Trophoblast cell (in vitro differentiated cells and primary cell): ENCODE results near the gene NDEL1. TPM values are rescaled to one million over a fixed set of nuclear protein-coding genes. Genes with fewer than 3 reads are reported as not detected.
A peak's percentile ranks its signal among the peaks of the same experiment; 100 is the strongest.

Experiments used
- DNase-seq, 2 donors: peaks; one replicate each; pipeline ENCODE4 v3.0.0-alpha.2; 2016
- H2AFZ ChIP-seq: 2 replicates; pipeline ENCODE4 v1.6.1; 2013; ENCODE audit warnings: low read length, moderate library complexity, mild to moderate bottlenecking; ENCODE audit not compliant: insufficient read depth, poor library complexity
- H2AK5ac ChIP-seq: 2 replicates; pipeline ENCODE4 v1.6.1; 2013; ENCODE audit warnings: mild to moderate bottlenecking, low read length
- H2BK120ac ChIP-seq: 2 replicates; pipeline ENCODE4 v1.6.1; 2013; ENCODE audit warnings: low read length, mild to moderate bottlenecking, moderate library complexity; ENCODE audit not compliant: insufficient read depth, poor library complexity
- H2BK12ac ChIP-seq: 2 replicates; pipeline ENCODE4 v1.6.1; 2013; ENCODE audit warnings: mild to moderate bottlenecking, low read length, moderate library complexity
- H2BK5ac ChIP-seq: 2 replicates; pipeline ENCODE4 v1.6.1; 2013; ENCODE audit warnings: low read length, low read depth, moderate library complexity, mild to moderate bottlenecking; ENCODE audit not compliant: poor library complexity
- H3K14ac ChIP-seq: 2 replicates; pipeline ENCODE4 v1.6.1; 2013; ENCODE audit warnings: mild to moderate bottlenecking, low read length
- H3K18ac ChIP-seq: 2 replicates; pipeline ENCODE4 v1.6.1; 2013; ENCODE audit warnings: mild to moderate bottlenecking, low read length
- H3K23ac ChIP-seq: 2 replicates; pipeline ENCODE4 v1.6.1; 2013; ENCODE audit warnings: low read length
- H3K27ac ChIP-seq: 2 replicates; pipeline ENCODE4 v1.5.1; 2013; ENCODE audit warnings: low read depth, mild to moderate bottlenecking, inconsistent platforms, low read length, moderate library complexity
- H3K27me3 ChIP-seq: 2 replicates; pipeline ENCODE4 v1.6.1; 2013; ENCODE audit warnings: inconsistent platforms, mild to moderate bottlenecking, low read length, moderate library complexity; ENCODE audit not compliant: insufficient read depth
- H3K36me3 ChIP-seq, 2 experiments: 1 replicate in 1 of 2; 2 replicates in 1 of 2; pipeline ENCODE4 v1.6.1; 2013; ENCODE audit warnings: low read length in 2 of 2, mild to moderate bottlenecking in 2 of 2, moderate library complexity in 1 of 2; ENCODE audit not compliant: insufficient read depth in 2 of 2, control insufficient read depth in 1 of 2
- H3K4ac ChIP-seq: 2 replicates; pipeline ENCODE4 v1.6.1; 2013; ENCODE audit warnings: low read depth, mild to moderate bottlenecking, low read length, moderate library complexity
- H3K4me1 ChIP-seq, 2 experiments: 1 replicate in 1 of 2; 2 replicates in 1 of 2; pipeline ENCODE4 v1.6.1; 2013; ENCODE audit warnings: low read length in 2 of 2, mild to moderate bottlenecking in 2 of 2, moderate library complexity in 1 of 2; ENCODE audit not compliant: insufficient read depth in 2 of 2, control insufficient read depth in 1 of 2
- H3K4me2 ChIP-seq: 2 replicates; pipeline ENCODE4 v1.6.1; 2013; ENCODE audit warnings: inconsistent platforms, mild to moderate bottlenecking, low read length, moderate library complexity
- H3K4me3 ChIP-seq: 2 replicates; pipeline ENCODE4 v1.5.1; 2013; ENCODE audit warnings: mild to moderate bottlenecking, low read depth, low read length, inconsistent platforms
- H3K79me1 ChIP-seq: one replicate; pipeline ENCODE4 v1.6.1; 2013; ENCODE audit warnings: low read length
- H3K79me2 ChIP-seq: 2 replicates; pipeline ENCODE4 v1.6.1; 2013; ENCODE audit warnings: low read length, mild to moderate bottlenecking; ENCODE audit not compliant: control insufficient read depth, insufficient read depth, poor library complexity
- H3K9ac ChIP-seq: 2 replicates; pipeline ENCODE4 v1.6.1; 2013; ENCODE audit warnings: mild to moderate bottlenecking, low read length
- H3K9me3 ChIP-seq: 2 replicates; pipeline ENCODE4 v1.6.1; 2013; ENCODE audit warnings: low read depth, mild to moderate bottlenecking, control low read depth, inconsistent platforms, low read length; ENCODE audit not compliant: insufficient read depth
- H4K12ac ChIP-seq: 2 replicates; pipeline ENCODE4 v1.6.1; 2013; ENCODE audit warnings: low read depth, mild to moderate bottlenecking, low read length, moderate library complexity
- H4K8ac ChIP-seq: 2 replicates; pipeline ENCODE4 v1.6.1; 2013; ENCODE audit warnings: low read depth, mild to moderate bottlenecking, low read length, moderate library complexity
- H4K91ac ChIP-seq: one replicate; pipeline ENCODE4 v1.6.1; 2013; ENCODE audit warnings: low read depth, mild to moderate bottlenecking, low read length, moderate library complexity
- WGBS: extraction: QIAGEN DNeasy Blood & Tissue Kit; methylation state at CpG from one replicate; pipeline ENCODE4 v1.1.7; 2013; ENCODE audit warnings: missing lambda C conversion rate; ENCODE audit not compliant: insufficient read length, insufficient coverage; ENCODE audit errors: extremely low coverage; 5-methylcytosine and 5-hydroxymethylcytosine counted together
- polyA plus RNA-seq: library from polyadenylated mRNA; stranded (reverse); fragments of 200-250 nt; gene quantifications from 2 replicates; pipeline ENCODE4 v1.2.3, GENCODE V29; 2013

The NDEL1 gene, protein sequence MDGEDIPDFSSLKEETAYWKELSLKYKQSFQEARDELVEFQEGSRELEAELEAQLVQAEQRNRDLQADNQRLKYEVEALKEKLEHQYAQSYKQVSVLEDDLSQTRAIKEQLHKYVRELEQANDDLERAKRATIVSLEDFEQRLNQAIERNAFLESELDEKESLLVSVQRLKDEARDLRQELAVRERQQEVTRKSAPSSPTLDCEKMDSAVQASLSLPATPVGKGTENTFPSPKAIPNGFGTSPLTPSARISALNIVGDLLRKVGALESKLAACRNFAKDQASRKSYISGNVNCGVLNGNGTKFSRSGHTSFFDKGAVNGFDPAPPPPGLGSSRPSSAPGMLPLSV
- polyA plus RNA-seq = 60.7 and 61.4 TPM in 2 replicates

DNA sequence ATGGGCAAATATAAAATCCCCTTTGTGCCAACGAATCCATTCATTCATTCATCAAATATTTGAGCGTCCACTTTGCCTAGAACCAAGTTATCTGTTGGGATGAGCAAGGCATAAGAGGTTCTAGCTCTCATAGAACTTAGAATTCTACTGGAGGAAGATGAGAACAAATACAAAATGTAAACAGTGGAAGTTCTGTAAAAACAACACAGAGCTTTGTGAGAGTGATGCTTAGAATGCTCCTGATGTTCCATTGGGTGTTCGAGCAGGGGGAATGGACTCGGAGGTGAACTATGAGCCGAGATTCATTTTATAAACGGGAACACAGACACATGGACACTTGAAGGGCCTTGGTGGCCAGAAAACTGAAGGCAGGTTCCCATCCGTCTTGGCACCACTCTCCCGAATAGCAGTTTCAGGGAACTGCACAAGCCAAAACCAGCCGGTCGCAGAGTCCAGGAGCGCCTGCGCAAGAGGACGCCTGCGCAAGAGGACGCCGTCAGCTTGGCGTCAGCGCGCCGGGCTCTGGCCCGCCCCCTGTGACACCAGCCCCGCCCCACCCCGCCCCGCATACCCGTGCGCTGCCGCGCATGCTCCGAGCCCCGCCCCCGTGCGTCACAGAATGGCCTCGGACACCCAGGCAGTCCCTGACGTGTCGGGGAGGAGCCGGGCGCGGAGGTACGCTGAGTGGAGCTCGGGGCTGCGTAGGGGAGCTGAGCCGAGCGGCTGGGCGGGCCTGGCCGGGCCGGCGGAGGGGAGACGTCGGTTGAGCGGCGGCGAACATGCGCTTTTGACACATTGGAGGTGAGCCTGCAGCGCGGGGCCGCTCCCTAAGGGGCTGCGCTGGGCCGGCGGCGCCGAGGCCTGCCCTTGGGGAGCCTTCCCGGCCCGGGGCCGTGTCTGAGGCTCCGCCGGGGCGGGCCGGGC lies at the start of gene NDEL1:
TSS of gene NDEL1 (plus strand) at position 640 of the 924 bp plus-strand sequence. CDS start 8,388 bp downstream, outside the sequence.
- H3K79me2 ChIP-seq = peaks cover 7% of the 10 kb centered on the region
- peaks cover 8% of the 10 kb centered on the region for H3K79me1 ChIP-seq
- H3K27ac ChIP-seq = peak within 1 kb of the TSS; percentile 85
- WGBS = no CpG with 5 or more reads among the region's 68 CpGs
- peak within 1 kb of the TSS; percentile 84 for H4K91ac ChIP-seq
- peak within 1 kb of the TSS; percentile 93 for H3K18ac ChIP-seq
- H3K36me3 ChIP-seq = peaks cover 5% of the 10 kb centered on the region in 2 experiments
- H3K9me3 ChIP-seq = no peaks in the 10 kb centered on the region
- DNase-seq = peak; percentile 97 to 98
- no peak within 1 kb of the TSS for H2BK12ac ChIP-seq
- no peaks in the 10 kb centered on the region for H3K27me3 ChIP-seq
- H2BK120ac ChIP-seq = peak within 1 kb of the TSS; percentile 57
- H3K23ac ChIP-seq = no peak within 1 kb of the TSS
- peak within 1 kb of the TSS; percentile 97 for H3K4ac ChIP-seq
- peak within 1 kb of the TSS; percentile 92 for H3K4me3 ChIP-seq
- no peaks in the 10 kb centered on the region for H3K4me1 ChIP-seq
- H2BK5ac ChIP-seq = peak within 1 kb of the TSS; percentile 87
- H2AK5ac ChIP-seq = peak within 1 kb of the TSS; percentile 59
- H3K4me2 ChIP-seq = peak within 1 kb of the TSS; percentile 98
- peak within 1 kb of the TSS; percentile 94 for H3K9ac ChIP-seq
- peak within 1 kb of the TSS; percentile 78 for H4K8ac ChIP-seq
- H3K14ac ChIP-seq = peak within 1 kb of the TSS; percentile 94
- peak within 1 kb of the TSS; percentile 69 for H2AFZ ChIP-seq
- peak within 1 kb of the TSS; percentile 65 for H4K12ac ChIP-seq

DNA sequence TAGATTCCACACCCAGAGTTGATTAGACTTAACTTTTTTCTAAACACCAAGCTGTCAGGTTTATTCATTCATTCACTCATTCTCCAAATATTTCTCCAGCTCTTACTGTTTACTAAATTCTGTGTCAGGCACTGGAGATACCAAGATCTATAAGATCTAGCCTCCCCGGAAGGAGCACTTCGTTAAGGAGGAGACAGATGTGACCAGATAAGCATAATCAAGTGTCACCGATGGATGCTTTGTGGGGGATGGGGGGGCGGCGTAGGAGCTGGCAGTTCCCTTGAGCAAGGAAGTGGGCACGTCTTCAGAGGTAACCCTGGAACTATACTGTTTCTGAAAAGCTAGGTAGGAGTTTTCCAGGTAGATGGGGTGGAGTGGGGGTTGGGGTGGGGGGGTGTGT lies 48.8 kb upstream of the NDEL1 start:
- no peak overlapping the region for H3K4me2 ChIP-seq
- H4K91ac ChIP-seq = no peak overlapping the region
- H3K4me3 ChIP-seq = no peak overlapping the region
- peaks cover 0 to 1% of the 10 kb centered on the region in 2 experiments for H3K36me3 ChIP-seq
- peaks cover 23 to 24% of the 10 kb centered on the region in 2 experiments for H3K4me1 ChIP-seq
- no peak overlapping the region for H4K8ac ChIP-seq
- no peak overlapping the region for H2BK120ac ChIP-seq
- H2AK5ac ChIP-seq = no peak overlapping the region
- H3K9me3 ChIP-seq = no peaks in the 10 kb centered on the region
- H2BK12ac ChIP-seq = no peak overlapping the region
- H2AFZ ChIP-seq = no peak overlapping the region
- no peak overlapping the region for H3K14ac ChIP-seq
- H3K23ac ChIP-seq = no peak overlapping the region
- H3K27me3 ChIP-seq = no peaks in the 10 kb centered on the region
- H3K79me2 ChIP-seq = peaks cover 11% of the 10 kb centered on the region
- no peak overlapping the region for H4K12ac ChIP-seq
- H3K18ac ChIP-seq = no peak overlapping the region
- no peak overlapping the region for H3K9ac ChIP-seq
- peak in 1 of 2 donors; percentile 46 for DNase-seq
- no peak overlapping the region for H2BK5ac ChIP-seq
- H3K4ac ChIP-seq = no peak overlapping the region
- H3K27ac ChIP-seq = no peak overlapping the region
- WGBS = no CpG with 5 or more reads among the region's 6 CpGs
- H3K79me1 ChIP-seq = peaks cover 22% of the 10 kb centered on the region

DNA sequence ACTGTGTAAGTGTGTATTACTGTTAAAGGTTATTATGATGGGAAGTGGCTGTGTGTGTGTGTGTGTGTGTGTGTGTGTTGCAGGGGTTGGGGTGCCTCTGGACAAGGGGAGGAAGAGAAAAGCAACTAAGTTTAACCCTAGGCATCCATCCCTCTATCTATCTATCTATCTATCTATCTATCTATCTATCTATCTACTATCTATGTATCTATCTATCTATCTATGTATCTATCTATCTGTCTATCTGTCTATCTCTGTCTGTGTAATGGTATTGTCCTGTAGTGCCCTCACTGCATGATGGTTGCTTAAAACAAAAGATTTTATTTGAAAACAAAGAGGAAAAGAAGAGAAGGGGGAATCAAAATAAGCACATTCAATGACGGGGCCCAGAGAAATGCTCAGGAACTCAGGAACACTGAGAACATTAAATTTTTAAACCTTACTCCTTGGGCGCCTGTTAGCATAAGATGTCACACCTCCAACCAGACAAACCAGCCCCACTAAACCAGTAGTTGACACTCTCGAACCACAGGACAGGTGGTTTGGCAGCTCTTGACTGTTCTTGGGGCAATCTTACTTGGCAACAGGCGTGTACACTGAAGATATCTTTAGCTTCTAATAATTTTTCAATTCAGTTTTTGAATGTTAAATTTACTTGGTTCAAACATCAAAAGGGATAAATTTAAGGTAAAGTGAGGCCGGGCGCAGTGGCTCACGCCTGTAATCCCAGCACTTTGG lies 47.6 kb upstream of the NDEL1 start:
- no peak overlapping the region for H2BK12ac ChIP-seq

DNA sequence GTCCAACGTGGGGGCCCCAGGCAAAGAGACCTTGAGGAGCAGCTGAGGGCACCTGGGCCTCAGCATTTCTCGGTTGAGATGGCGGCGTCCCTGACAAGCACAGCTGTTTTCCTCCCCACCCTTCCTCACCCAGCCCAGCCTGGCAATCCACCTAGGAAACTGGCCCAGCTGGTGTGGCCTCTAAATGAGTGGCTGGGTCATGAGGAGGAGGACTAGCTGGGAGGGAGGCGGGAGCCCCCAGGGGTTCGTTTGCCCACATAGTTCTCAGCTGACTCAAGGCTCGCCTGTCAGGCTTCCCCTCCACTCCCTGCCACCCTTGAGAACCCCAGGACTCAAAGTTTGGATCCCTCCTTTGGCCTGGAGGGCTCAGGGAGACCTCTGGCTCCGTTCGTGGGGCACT lies 44.0 kb upstream of the NDEL1 start:
- Histone ChIP-seq H3K4me2 (no peak overlapping the region), H4K12ac (no peak overlapping the region), H4K8ac (no peak overlapping the region), H3K4me1 (peaks cover 26 to 29% of the 10 kb centered on the region in 2 experiments), H2AK5ac (no peak overlapping the region), H3K9me3 (peaks cover 2% of the 10 kb centered on the region), H3K4ac (no peak overlapping the region), H3K14ac (no peak overlapping the region), H3K36me3 (no peaks in the 10 kb centered on the region), H3K27ac (peak overlapping the region; percentile 10), H3K27me3 (no peaks in the 10 kb centered on the region), H3K79me2 (no peaks in the 10 kb centered on the region), H2AFZ (no peak overlapping the region), H3K23ac (no peak overlapping the region), H4K91ac (peak overlapping the region; percentile 2), H3K18ac (no peak overlapping the region), H2BK5ac (no peak overlapping the region), H2BK12ac (no peak overlapping the region), H3K4me3 (no peak overlapping the region), H3K9ac (no peak overlapping the region), H2BK120ac (no peak overlapping the region), H3K79me1 (peaks cover 3% of the 10 kb centered on the region)
- no CpG with 5 or more reads among the region's 9 CpGs for WGBS
- DNase-seq = no peak

More for the DNA sequence above, 47.6 kb upstream of the NDEL1 start:
- H3K27me3 ChIP-seq = no peaks in the 10 kb centered on the region
- no peak overlapping the region for H3K4ac ChIP-seq
- WGBS = no CpG with 5 or more reads among the region's 7 CpGs
- peaks cover 32 to 33% of the 10 kb centered on the region in 2 experiments for H3K4me1 ChIP-seq
- H3K18ac ChIP-seq = no peak overlapping the region
- no peak overlapping the region for H2AK5ac ChIP-seq
- no peak overlapping the region for H3K27ac ChIP-seq
- no peak overlapping the region for H3K23ac ChIP-seq
- H2AFZ ChIP-seq = no peak overlapping the region
- H4K91ac ChIP-seq = no peak overlapping the region
- no peaks in the 10 kb centered on the region for H3K9me3 ChIP-seq
- no peak overlapping the region for H3K4me2 ChIP-seq
- H3K79me2 ChIP-seq = peaks cover 9% of the 10 kb centered on the region
- no peak overlapping the region for H3K9ac ChIP-seq
- H2BK120ac ChIP-seq = no peak overlapping the region
- H4K12ac ChIP-seq = no peak overlapping the region
- H2BK5ac ChIP-seq = no peak overlapping the region
- H3K36me3 ChIP-seq = no peaks in the 10 kb centered on the region
- H3K79me1 ChIP-seq = peaks cover 21% of the 10 kb centered on the region
- no peak overlapping the region for H4K8ac ChIP-seq
- H3K14ac ChIP-seq = no peak overlapping the region
- no peak overlapping the region for H3K4me3 ChIP-seq
- peak in 1 of 2 donors; percentile 27 for DNase-seq
